HG03045 (cell line): ENCODE data around the gene GRIN1.
"Not testable (repeated sequence)": the region's sequence is repeated elsewhere in the genome, so short reads cannot be mapped to it uniquely, and the experiment has no call there.

ENCODE experiments used
- ATAC-seq: cut with Tn5 transposase; IDR thresholded peaks from one replicate; pipeline ENCODE4 v1.9.1; 2021; ENCODE audit warnings: mild to moderate bottlenecking, moderate library complexity; ENCODE audit not compliant: unreplicated experiment

The GRIN1 gene

GRCh38 chr9:137110911-137111787, 27.8 kb upstream of the GRIN1 start:
- ATAC-seq = no peak

GRCh38 chr9:137111788-137112563, 27.0 kb upstream of the GRIN1 start:
- no peak for ATAC-seq

GRCh38 chr9:137112564-137113384, 26.2 kb upstream of the GRIN1 start:
- no peak for ATAC-seq

- no peak for ATAC-seq
Measured at GRCh38 chr9:137113385-137114159, 25.4 kb upstream of the GRIN1 start.

GRCh38 chr9:137114220-137114612, 24.7 kb upstream of the GRIN1 start:
- no peak for ATAC-seq

- peak; percentile 61 for ATAC-seq
Measured at GRCh38 chr9:137114613-137115393, 24.2 kb upstream of the GRIN1 start, which contains the start of gene DPP7. Gene DPP7 (minus strand): TSS chr9:137114733. CDS start chr9:137114713, 20 bp downstream.

- no peak for ATAC-seq
Measured at GRCh38 chr9:137115394-137116026, 23.4 kb upstream of the GRIN1 start.

- ATAC-seq = no peak
Measured at GRCh38 chr9:137116027-137116507, 22.9 kb upstream of the GRIN1 start.

GRCh38 chr9:137116728-137117127, 22.2 kb upstream of the GRIN1 start:
- ATAC-seq = no peak

- no peak for ATAC-seq
Measured at GRCh38 chr9:137117269-137117731, 21.7 kb upstream of the GRIN1 start.

GRCh38 chr9:137118092-137118603, 20.8 kb upstream of the GRIN1 start:
- not testable (repeated sequence) for ATAC-seq

GRCh38 chr9:137121927-137122795, 16.8 kb upstream of the GRIN1 start:
- not testable (repeated sequence) for ATAC-seq

GRCh38 chr9:137122796-137123467, 16.0 kb upstream of the GRIN1 start:
- not testable (repeated sequence) for ATAC-seq

- ATAC-seq = no peak
Measured at GRCh38 chr9:137123468-137123837, 15.5 kb upstream of the GRIN1 start.

- not testable (repeated sequence) for ATAC-seq
Measured at GRCh38 chr9:137123952-137124462, 14.9 kb upstream of the GRIN1 start.

GRCh38 chr9:137126786-137127185, 12.2 kb upstream of the GRIN1 start:
- ATAC-seq = no peak
